Left lobe of liver (tissue), 2 donors: ENCODE measurements around the gene ADPRS. TPM values are rescaled to one million over a fixed set of nuclear protein-coding genes. Genes with fewer than 3 reads are reported as not detected.

Source experiments
- ATAC-seq: fragments of 200-7000 bp; cut with Tn5 transposase; one replicate; pipeline ENCODE4 v1.9.1; 2020; ENCODE audit warnings: mild to moderate bottlenecking, moderate library complexity
- DNase-seq: peaks from one replicate; pipeline ENCODE4 v3.0.0-alpha.2; 2020; ENCODE audit warnings: low spot score
- total RNA-seq: library from RNA; stranded (reverse); gene quantifications from one replicate; pipeline ENCODE4 v1.2.1, GENCODE V29; 2021
- donor health status: DM: no; HTN: no; CAD: no; lungs with moderate emphysema.
- donor health status: DM: no; HTN: yes; CAD: no.

Gene ADPRS
- total RNA-seq, 1 donor from 2014 or later, result 9.0 TPM

DNA sequence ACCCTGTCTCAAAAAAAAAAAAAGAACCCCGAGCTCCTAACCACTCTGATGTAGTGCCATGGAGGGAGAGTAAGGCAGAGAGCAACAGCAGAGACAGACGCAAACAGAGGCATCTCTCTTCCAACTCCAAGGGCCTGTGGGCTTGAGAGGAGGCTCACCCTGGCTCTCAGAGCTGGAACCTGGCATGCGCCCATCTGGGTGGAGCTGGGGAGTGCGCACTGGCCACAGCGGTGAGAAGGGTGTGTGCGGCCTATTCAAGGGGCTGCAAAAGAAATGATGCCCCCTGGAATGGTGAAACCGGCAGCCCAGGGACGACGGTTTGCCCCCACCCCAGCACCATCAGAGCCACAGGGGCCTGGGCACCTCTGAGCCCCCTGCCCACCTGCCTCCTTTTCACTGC lies 18.7 kb downstream of the ADPRS start:
- ATAC-seq, result no peak

DNA sequence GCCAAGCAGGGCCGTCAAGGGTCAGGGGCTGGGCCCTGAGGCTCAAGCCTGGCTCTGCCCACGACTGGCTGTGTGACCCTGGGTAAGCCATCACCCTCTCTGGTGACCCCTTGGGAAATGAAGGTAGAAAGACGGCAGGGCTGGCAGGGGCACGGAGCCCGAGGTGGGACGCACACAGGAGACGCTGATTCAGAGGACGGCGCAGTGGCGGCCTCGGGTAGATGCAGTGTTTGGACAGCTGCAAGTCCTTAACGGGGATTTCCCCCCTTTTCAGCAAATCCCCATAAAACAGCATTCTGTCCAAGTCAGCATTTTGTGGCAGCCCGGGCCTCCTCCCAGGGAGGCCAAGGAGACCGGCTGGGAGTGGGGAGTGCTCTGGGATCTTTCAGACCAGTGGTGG lies 19.6 kb downstream of the ADPRS start:
- no peak for ATAC-seq
- DNase-seq, result no peak

More for the DNA sequence above, 18.7 kb downstream of the ADPRS start:
- DNase-seq, result no peak

DNA sequence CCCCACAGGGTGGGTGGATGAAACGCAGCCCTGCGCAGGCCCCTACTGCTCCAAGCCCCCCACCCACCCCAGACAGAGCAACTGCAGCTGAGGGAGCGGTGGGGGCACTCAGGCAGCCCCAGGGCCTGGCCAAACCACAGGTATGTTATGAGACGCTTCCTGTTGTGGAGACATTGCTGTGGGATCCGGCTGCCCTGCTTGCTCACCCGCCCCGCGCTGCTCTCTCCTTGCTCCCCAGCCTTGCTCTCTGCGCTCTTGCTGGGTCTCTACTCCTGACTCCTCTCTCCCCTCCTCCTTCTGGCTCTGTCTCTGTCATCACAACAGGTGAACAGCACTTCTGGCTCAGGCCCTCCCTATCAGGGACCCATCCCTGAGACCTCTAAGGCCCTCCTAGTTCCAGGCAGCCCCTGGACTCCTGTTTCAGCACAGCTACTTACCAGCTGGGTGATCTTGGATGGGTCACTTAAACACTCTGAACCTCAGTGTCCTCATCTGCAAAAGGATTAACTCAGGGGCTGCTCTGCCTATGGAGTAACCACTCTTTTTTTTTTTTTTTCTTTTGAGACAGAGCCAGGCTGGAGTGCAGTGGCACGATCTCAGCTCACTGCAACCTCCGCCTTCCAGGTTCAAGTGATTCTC lies 20.5 kb downstream of the ADPRS start:
- ATAC-seq (no peak), DNase-seq (no peak)

DNA sequence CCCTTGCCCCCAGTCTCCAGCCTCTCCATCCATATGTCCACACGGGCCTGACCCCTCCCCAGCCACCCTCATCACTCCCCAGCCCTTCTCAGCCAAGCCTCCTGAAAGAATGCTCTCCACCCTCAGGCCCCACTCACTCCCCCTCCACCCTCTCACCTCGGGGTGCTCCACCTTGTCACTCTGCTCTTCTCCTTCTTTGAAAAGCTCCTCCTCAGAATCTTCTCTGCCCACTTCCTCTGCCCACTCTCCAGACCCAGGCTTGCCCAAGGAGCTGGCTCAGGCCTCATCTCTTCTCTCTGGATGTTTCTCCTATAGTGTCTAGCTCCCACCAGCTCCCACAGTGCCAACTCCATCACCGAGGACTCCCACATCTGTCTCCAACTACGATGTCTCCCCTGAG lies 22.5 kb downstream of the ADPRS start:
- no peak for ATAC-seq
- DNase-seq, result no peak

DNA sequence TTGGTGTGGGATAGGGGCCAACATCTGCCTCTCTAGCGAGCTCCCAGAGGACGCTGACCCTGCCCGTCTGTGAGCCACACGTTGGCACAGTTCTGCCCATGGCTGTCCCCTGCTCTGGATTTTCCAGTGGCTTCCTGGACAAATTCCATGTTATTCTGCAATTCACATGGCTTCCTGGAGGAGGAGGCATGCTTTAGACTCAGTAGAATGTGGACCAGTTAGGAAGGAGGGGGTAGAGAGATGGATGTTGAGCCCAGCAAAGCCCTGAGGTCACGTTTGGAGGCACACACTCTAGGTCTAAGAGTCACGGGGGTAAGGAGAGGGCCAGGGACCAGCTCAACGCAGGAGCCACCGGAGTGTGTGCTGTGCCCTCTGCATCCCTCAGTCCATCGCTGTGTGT lies 24.1 kb downstream of the ADPRS start:
- ATAC-seq, result no peak
- no peak for DNase-seq

DNA sequence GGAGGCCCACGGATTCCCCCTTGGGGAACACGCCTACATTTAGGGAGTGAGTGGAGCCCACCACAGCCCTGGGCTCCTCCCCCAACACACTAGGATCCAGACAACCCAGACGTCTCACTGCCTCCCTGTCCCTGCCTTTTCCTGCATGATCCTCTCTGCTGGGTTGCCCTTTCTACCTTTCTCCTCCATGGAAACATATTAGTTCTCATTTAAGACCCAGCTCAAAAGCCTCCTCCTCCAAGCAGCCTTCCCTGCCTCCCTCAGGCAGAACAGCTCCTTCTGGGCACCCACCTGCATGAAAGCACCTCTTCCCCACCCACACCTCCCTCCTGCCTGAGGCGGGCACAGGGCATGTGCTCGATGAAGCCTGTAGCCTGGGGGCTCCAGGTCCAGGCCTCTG lies 25.7 kb downstream of the ADPRS start:
- DNase-seq, result no peak
- no peak for ATAC-seq

DNA sequence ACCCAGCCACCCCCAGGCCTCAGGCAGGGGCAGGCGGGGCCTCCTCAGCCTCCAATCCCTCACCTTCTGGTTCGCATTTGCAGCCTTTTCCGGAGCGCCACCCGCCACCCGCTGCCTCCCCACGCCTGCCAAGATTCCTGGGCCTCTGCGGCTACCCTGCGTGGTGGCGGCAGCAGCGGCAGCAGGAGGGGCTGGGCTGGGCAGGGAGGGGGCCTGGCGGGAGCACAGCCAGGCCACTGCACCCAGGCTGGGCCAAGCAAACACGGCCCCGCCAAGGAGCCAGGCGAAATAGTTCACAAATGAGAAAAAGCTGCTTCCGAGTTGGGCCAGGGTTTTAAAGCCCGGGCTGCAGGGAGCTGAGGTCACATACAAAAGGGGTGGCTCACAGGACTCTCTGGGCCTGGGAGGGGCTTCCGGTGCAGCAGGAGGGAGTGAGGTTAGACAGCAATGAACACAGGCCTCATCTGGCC lies 26.5 kb downstream of the ADPRS start:
- no peak for ATAC-seq
- DNase-seq, result no peak

DNA sequence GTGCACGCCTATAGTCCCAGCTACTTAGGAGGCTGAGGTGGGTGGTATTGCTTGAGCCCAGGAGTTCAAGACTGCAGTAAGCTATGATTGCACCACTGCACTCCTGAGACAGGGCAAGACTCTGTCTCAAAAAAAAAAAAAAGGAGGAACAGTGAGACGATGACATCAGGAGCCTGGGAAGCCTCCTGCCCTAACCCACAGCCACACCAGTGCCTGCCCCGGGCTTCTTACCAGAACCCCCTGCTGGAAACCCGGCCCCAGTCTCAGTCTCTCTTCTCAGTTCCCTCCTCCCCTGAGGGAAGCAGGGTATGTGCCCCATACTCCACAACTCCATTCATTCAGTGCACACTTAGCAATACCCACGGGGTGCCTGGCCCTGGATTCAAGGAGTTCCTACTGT lies 27.2 kb downstream of the ADPRS start:
- ATAC-seq (no peak), DNase-seq (no peak)

DNA sequence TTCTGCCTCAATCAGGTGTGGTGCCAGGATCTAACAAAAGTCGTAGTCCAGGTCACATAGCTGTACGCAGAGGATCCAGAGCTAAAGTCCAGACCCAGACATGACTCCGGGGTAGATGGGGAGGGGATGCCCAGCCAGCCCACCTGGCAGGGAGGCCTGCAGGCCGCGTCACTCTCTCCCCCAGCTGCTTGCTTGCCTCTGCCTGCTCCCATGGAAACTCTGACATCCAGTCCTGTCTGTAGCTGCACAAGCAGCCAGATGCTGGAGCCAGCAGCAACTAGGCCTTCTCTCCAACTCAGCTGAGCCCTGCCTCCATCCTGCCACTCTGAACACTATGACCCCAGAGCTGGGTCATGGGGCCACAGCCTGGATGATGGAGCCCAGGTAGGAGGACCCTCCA lies 28.2 kb downstream of the ADPRS start:
- ATAC-seq, result no peak
- no peak for DNase-seq

DNA sequence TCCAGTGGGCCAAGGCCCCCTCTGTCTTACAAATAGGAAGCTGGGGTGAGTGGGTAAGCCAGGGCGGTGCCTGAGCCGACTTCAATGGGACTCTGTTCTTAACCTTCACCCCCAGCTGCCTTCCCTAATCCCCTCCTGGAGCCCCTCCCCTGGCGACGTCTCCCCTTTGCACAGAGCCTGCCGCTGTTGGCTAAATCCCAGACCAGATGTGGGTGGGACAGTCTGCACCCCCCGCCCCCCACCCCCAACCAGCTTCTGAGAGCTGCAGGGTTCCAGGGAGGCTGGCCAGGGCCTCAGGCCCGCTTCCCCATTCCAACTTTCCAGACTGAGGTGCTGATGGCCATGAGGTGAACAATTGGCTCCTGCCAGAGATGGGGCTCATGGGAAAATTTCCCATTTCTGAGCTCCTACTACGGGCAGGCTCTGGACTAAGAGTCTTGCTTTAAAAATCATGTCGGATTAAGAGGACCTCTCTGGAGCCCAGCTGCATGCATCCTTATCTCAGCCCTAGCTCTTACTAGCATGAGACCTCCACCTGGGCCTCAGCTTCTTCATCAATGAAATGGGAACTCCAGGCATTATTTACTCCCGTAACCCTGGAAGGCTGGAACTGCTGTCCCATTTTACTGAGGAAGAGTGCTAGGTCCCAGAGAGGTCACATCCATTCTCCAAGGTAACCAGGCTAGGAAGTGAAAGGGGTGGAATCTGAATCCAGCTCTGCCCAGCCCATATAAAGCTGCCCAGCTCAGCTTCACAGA lies 29.9 kb downstream of the ADPRS start:
- no peak for DNase-seq
- ATAC-seq, result no peak

DNA sequence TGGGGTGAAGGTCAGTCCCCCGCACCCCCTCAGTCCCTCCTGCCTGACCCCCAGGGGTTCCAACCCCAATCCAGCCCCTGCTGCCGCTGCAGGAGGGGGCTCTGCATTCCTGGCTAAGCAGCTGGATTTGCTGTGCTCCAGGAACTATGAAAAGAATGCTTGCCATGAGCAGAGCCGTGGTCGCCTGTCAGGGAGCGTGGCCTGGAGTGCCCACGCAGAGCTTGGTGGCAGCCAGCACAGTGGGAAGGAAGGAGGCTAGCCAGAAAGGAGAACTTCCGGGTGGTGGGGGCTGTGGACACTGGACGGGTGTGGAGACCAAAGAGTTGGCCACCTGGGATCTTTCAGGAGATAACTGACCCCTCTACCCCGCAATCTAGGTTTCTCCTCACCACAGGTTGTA lies 30.8 kb downstream of the ADPRS start:
- ATAC-seq (no peak), DNase-seq (no peak)

DNA sequence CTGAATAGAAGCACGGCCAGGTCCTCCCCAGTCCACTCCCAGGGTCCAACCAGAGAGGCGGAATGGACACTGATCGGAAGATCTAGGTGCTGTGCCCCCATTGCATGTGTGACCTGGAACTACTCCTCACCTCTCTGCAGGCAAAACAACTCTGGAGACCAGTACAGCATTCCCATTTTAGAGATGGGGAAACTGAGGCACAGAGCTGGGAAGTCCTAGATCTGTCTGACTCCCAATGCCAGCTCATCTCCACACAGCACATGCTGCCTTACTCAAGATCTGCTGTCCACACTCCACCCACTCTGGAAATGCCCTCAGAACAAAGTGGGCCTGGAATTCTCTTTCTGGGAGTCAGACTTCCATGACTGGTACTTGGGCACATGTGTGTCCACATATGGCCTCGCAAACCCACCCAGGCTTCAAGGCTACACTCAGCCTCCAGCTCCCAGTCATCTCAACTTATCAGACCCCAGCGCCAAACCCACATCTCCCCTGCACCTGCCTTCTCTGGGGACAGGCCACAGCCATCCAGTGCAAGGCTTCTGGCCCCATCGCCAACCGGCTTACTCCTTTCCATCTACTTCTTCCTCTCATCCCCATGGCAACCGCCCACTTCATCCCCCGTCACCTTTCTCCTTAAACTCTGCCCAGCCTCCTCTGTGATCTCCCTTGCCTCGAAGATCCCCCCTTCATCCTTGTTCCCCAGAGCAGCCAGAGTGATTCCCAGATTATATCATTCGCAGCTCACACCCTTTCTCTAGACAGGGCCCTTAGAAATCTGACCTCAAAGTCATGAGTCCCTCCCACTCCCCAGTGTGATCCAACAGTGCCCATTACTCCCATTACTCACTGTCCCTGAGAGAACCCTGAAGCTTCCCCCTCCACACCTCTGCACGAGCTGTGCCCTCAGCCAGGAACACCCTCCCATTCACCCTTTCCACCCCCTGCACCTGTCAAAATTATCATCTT lies 33.7 kb downstream of the ADPRS start:
- no peak for DNase-seq
- ATAC-seq, result no peak

DNA sequence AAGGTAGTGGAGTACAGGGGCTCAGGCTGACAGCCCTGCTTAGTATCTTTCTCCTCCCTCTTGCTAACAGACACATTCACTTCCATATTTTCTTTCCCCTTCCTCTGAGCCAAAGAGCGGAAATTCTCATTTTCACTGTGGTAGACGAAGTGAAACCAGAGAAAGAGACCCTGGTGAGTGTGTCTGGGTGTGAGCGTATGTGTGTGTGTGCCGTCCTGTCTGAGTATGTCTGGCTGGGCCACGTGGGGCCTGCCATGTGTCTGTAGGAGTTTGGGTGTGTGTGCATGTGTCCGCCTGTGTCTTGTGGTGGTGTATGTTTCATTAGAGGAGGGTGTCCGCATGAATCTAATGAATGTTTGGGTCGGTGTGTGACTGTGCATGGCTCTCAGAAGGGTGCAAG lies 34.7 kb downstream of the ADPRS start:
- peak; percentile 50 for ATAC-seq
- no peak for DNase-seq

DNA sequence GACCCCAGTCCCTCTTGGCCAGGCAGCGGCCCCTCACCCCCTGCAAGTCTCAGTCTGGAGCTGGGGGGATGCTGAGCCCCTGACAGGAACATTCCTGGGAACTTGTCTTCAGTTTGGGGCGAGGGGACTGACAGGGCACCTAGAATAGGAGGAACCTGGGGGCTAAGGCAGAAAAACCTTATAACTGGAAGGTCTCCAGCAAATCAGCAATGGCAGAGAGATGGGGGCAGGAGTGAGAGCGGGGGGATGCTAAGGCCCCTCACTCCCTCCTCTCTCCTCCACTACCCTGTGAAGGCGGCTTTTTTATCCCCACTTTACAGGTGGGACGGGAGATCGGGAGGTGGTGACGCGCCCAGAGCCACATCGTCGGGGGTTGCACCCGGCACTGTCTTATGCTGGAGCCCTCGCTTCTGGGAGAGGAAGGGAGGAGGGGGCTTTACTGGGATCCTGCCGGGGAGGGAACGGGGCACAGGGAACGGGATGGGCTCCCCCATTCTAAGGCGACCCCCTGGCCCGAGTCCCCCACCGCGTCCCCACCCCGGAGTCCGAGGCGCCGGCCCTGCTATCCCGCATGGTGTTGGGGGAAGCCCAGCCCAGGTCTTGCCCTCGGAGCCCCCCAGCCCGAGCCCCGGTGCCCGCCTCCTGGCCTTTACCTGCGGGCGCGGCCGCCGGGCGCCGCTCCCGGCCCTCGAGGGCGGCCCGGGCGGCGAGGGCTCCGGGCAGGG lies 35.9 kb downstream of the ADPRS start:
- DNase-seq, result no peak
- no peak for ATAC-seq

DNA sequence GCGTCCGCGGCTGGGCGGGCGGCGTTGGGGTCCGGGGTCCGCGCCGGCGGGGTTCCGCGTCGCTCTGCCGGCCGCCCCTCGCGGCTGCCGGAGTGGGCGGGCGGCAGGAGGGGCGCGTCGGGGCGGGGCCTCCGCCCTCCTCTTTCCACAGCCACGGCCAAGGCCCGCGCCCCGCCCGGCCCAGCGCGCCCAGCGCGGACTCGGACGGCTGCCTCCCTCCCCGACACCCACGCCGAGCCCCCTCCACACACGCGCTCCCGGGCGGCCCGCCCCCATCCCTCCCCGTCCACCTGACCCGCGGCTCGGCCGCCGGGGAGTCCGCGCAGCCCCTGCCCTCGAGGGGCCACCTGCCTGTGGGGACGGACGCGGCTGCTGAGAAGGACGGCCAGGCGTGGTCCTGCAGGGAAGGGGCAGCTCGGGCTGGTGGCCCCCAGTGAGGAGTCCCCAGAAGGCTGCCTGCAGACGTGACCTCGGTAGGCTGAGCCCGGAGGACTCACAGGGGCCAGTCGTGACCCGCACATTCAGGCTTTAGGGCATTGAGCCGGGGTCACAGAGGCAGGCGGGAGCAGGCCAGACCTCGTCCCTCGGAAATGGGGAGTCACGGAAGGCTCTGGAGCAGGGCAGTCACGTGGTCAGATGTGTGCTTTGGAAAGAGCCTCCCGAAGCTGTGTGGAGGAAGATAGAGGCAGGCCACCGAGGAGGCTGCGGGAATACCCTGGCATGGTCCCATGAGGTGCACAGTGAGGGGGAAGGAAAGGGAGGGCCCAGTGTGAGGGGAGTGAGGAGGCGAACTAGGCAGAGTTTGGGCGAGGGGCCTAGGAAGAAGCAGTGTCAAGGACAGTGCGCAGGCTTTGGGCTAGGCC lies 36.7 kb downstream of the ADPRS start, which contains the start of gene COL8A2:
TSS of gene COL8A2 (minus strand) at position 94 of the 863 bp plus-strand sequence. CDS start 24,980 bp downstream, outside the sequence.
- ATAC-seq, result peak; percentile 58
- no peak for DNase-seq

DNA sequence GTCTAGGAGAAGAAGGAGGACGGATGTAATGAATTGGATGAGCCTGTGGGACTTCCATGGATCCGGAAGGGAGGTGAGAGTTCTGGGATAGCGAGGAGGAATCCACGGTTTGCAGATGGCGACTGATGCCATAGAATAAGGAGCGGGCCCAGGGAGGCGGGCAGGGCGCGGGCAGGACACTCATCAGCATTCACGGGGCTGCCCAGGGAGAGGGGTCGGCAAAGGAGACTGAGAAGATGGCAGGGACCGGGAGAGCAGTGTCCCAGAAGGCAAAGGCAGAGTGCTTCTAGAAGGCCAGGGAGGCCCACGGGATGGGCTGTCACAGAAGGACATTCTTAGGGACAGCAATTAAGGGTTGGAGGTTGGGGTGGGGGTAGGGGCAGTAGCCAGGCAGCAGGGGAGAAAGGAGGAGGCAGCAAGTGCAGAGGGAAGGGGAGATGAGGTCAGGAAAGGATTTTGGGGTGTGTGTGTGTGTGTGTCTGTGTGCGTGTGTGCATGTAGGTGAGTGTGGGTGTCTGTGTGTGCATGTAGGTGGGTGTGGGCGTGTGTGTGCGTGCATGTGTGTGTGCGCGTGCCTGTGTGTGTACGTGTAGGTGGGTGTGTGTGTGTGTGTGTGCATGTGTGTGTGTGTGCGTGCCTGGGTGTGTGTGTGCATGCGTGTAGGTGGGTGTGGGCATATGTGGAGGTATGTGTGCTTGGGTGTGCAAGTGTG lies 37.5 kb downstream of the ADPRS start:
- DNase-seq (no peak), ATAC-seq (no peak)

DNA sequence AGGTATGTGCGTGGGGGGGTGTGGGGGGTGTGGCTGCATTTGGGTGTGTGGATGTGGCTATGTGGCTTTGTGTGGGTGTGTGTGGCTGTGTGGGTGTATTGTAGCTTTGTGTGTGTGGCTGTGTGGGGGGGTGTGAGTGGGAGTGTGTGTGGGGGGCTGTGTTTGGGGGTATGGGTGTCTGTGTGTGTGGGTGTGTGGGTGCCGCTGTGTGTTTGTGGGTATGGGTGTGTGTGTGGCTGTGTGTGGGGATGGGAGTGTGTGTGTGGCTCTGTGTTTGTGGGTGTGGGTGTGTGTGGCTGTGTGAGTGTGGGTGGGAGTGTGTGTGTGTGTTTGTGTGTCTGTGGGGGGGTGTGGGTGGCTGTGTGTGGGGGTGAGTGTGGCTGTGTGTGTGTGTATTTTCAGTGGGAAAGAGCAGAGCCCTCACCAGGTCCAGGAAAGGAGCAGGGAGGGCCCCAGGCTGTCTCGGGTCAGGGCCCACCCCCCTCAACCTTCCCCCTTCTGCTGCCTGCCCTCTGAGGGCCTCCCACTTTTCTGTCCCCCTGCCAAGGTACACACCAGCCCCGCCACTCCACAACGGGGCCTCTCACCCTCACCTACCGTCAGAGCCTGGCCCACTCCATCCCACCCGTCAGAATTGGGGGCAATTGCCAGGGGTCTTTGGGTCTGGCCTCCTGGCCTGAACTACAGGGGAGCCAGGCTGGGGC lies 38.3 kb downstream of the ADPRS start:
- DNase-seq (no peak), ATAC-seq (no peak)

DNA sequence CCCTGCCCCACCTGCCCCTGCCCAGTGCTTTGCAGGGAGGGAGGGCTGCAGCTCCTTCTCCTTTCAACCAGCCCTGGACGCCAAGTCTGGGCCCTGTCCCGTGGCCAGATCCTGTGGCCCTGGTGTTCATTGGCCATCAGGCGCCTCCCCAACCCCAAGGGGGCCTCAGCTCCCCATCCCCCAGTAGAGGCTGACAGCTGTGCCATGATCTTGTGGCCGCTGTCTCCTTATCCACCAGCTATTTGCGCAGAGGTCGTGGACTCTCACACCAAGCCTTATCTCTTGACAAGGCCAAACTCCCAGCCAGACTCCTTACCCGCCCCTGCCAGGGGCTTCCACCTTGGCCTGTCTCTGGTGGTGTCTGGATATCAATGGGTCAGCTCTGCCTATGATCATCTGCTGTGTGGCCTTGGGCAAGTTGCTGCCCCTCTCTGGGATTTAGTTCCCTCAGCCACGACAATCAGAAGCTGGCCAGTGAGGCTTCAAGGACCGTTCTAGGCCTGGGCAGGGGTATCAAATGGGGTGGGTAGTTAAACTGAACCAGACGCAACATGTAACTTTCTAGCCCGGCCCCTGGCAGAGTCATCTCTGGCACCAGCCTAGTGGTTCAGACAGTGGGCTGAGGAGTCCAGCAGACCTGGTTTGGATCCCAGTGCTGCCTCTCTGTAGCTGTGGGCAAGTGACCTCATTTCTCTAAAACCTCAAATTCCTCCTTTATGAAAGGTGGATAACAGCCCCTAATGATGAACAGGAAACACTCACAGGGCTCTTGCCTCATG lies 39.6 kb downstream of the ADPRS start:
- ATAC-seq (no peak), DNase-seq (no peak)
